ENCODE data around the gene COP1. TPM values are rescaled to one million over a fixed set of nuclear protein-coding genes. Genes with fewer than 3 reads are reported as not detected.

Gene COP1
- total RNA-seq: 69.8 TPM

GRCh38 chr1:176206961-176207902, at the start of gene COP1:
Gene COP1 (minus strand): TSS chr1:176207286. CDS start chr1:176206978, 308 bp downstream.

Small RNA genes lying within 50 kb of the gene (small RNA-seq; reads per million reads assigned to genes)
- not detected for gene RF00066 (ENCODE audit: low replicate concordance)
- not detected for gene RNU2-12P (ENCODE audit: low replicate concordance)
- gene RPS29P5 (ENCODE audit: low replicate concordance): not detected
- 4.8 reads per million, percentile 93 among the genes with 10 or more reads in this experiment for gene SCARNA3 (ENCODE audit: low replicate concordance)

Measured in metanephros (tissue), 2 donors.